GM18498 (cell line): ENCODE data around the gene TAMALIN.

ENCODE experiments used
- ATAC-seq: cut with Tn5 transposase; IDR thresholded peaks from one replicate; pipeline ENCODE4 v1.9.1; 2021; ENCODE audit warnings: mild to moderate bottlenecking, moderate library complexity; ENCODE audit not compliant: unreplicated experiment

Gene TAMALIN

GRCh38 chr12:52054231-52054832 is 47.6 kb downstream of the TAMALIN start:
- no peak for ATAC-seq

GRCh38 chr12:52054833-52055730 is 48.3 kb downstream of the TAMALIN start:
- ATAC-seq: no peak

- ATAC-seq: no peak
Observed at GRCh38 chr12:52055731-52056711, 49.3 kb downstream of the TAMALIN start.

GRCh38 chr12:52056801-52057637 is 50.3 kb downstream of the TAMALIN start:
- ATAC-seq: no peak

- no peak for ATAC-seq
Observed at GRCh38 chr12:52057638-52058576, 51.2 kb downstream of the TAMALIN start.

GRCh38 chr12:52058631-52059361 is 52.0 kb downstream of the TAMALIN start:
- ATAC-seq: no peak

GRCh38 chr12:52059582-52060497 is 53.1 kb downstream of the TAMALIN start:
- no peak for ATAC-seq

- ATAC-seq: no peak
Observed at GRCh38 chr12:52060498-52061177, 53.9 kb downstream of the TAMALIN start.

- ATAC-seq: no peak
Observed at GRCh38 chr12:52061470-52062166, 54.9 kb downstream of the TAMALIN start.

- ATAC-seq: no peak
Observed at GRCh38 chr12:52062167-52063081, 55.7 kb downstream of the TAMALIN start.

GRCh38 chr12:52063082-52063924 is 56.6 kb downstream of the TAMALIN start:
- ATAC-seq: no peak

GRCh38 chr12:52063981-52064649 is 57.4 kb downstream of the TAMALIN start:
- ATAC-seq: no peak
